ENCODE measurements around the gene CAMTA1.

DNA sequence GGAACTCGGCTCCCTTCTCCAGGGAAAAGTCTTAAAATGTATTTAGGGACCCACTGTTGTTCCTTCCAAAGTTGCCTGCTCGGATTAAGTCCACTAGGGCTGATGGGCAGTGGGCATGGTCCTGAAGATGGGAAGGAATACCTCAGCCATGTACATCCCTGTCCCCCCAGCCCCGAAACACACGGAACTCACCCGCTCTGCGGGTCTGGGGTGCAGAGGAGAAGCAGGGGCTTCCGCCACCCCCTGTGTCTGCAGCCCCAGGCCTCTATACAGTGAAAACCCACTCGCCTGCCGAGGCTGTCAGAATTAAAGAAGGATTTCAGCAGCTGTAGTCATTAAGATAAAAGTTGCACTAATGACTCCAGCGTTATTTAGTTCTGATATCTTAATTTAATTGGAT is 773.2 kb downstream of the CAMTA1 start:
- TF ChIP-seq NFIC (IDR thresholded peaks at IDR 0.05; ENCODE audit: borderline replicate concordance), result no peak
- TF ChIP-seq, protein P1, sequence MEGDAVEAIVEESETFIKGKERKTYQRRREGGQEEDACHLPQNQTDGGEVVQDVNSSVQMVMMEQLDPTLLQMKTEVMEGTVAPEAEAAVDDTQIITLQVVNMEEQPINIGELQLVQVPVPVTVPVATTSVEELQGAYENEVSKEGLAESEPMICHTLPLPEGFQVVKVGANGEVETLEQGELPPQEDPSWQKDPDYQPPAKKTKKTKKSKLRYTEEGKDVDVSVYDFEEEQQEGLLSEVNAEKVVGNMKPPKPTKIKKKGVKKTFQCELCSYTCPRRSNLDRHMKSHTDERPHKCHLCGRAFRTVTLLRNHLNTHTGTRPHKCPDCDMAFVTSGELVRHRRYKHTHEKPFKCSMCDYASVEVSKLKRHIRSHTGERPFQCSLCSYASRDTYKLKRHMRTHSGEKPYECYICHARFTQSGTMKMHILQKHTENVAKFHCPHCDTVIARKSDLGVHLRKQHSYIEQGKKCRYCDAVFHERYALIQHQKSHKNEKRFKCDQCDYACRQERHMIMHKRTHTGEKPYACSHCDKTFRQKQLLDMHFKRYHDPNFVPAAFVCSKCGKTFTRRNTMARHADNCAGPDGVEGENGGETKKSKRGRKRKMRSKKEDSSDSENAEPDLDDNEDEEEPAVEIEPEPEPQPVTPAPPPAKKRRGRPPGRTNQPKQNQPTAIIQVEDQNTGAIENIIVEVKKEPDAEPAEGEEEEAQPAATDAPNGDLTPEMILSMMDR (IDR thresholded peaks at IDR 0.05), result no peak
